Fibroblast of villous mesenchyme (primary cell): ENCODE data around the gene CAMKMT. TPM values are rescaled to one million over a fixed set of nuclear protein-coding genes. Genes with fewer than 3 reads are reported as not detected.
A peak's percentile ranks its signal among the peaks of the same experiment; 100 is the strongest.

Experiments used
- DNase-seq: peaks from one replicate; pipeline ENCODE4 v3.0.0-alpha.2; 2010; ENCODE audit warnings: low read depth
- H3K4me3 ChIP-seq: 2 replicates; pipeline ENCODE4 v1.5.1; 2011; ENCODE audit warnings: low read depth, mild to moderate bottlenecking, low read length
- total RNA-seq: library from RNA; depleted of rRNA; stranded (reverse); fragments of >200 nt; gene quantifications from 2 replicates; pipeline ENCODE4 v1.2.3, GENCODE V29; 2012
- TF ChIP-seq, protein P1 (sequence below): IDR thresholded peaks from 2 replicates; pipeline ENCODE4 v1.5.1; 2012; ENCODE audit warnings: low read depth, mild to moderate bottlenecking, low read length; ENCODE audit not compliant: insufficient read depth

Gene CAMKMT
- total RNA-seq, 1 donor, result 9.9 TPM

DNA sequence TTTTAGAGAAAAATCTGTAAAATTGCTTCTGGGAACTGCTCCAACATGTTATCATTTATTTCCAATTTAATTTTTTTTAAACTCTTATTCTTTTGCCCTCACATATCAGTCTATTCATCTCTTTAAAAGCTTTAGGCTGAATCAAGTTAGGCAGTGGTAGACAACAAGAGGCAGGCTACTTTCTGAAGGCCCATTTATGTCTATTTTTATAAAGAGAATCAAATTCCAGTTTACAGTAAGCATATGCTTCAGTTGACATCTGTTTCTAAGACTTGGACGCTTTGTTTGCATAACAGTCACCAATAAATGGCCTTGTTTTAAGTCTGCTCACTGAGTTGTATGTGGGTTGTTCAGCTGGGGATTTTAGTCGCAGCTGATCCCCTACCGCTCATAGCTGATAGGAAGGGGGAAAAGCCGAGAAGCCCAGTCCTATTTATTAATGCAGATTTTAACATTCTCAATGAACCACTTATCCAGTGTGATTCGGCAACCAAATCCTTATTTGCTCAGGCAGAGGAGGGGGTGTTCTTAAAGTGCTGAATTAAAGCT is 319.3 kb downstream of the CAMKMT start:
- TF ChIP-seq, protein P1, sequence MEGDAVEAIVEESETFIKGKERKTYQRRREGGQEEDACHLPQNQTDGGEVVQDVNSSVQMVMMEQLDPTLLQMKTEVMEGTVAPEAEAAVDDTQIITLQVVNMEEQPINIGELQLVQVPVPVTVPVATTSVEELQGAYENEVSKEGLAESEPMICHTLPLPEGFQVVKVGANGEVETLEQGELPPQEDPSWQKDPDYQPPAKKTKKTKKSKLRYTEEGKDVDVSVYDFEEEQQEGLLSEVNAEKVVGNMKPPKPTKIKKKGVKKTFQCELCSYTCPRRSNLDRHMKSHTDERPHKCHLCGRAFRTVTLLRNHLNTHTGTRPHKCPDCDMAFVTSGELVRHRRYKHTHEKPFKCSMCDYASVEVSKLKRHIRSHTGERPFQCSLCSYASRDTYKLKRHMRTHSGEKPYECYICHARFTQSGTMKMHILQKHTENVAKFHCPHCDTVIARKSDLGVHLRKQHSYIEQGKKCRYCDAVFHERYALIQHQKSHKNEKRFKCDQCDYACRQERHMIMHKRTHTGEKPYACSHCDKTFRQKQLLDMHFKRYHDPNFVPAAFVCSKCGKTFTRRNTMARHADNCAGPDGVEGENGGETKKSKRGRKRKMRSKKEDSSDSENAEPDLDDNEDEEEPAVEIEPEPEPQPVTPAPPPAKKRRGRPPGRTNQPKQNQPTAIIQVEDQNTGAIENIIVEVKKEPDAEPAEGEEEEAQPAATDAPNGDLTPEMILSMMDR, result no peak
- no peak overlapping the region for H3K4me3 ChIP-seq
- peak; percentile 7 for DNase-seq

DNA sequence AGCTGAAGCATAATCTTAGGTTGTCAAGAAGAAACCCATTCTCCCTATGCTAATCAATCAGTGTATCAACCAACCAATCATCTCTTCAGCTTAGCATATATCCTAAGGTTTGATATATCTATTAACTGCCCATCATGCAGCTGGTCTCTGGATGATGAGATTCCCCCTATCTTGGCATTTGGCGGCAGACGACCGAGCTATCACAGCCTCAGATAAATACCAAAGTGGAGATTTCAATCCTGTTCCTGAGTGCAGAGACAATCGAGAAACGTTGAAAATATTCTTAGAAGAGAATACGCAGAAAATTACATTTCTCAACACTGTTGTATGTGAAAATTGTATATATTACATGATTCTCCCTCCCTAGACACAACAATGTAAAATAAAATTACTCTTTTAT is 320.7 kb downstream of the CAMKMT start:
- TF ChIP-seq, protein P1, result no peak
- H3K4me3 ChIP-seq, result no peak overlapping the region
- DNase-seq, result no peak

DNA sequence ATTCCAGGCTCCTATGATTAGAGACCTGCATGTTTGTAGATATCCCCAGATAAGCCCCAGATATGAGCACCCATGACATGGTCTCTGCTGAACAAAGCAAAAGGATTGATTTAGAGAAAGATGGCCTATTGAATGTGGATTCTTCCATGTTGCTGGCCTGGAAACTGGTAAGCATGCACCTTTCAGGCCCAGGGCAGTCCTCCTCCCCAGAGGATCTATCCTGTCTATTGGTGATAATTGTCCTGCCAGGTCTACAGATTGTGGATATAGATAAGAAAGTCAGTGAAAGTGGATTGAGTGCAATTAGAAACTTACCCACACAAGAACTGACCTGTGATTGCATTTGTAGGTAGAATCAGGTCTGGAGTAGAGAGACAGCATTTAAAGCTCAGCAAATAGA is 322.8 kb downstream of the CAMKMT start:
- no peak for DNase-seq
- H3K4me3 ChIP-seq, result no peak overlapping the region
- TF ChIP-seq, protein P1, result no peak

DNA sequence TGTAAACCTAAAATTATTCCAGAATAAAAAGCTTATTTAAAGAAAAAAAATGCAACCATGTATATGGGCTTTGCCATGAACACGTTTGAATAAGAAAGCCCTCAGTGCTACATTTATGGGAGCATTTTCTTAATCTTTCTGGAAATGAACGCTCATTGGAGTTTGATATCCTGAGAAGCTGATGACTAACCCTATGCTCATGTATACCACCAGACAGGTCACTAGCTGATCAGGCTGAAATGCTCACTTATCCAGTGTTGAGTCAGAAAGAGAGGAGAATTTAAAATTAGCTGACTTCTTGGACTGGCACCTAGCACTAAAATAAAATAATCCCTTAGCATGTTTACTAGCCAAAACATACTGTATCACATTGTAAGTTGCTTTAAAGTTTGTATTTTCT is 324.8 kb downstream of the CAMKMT start:
- TF ChIP-seq, protein P1, result no peak
- no peak for DNase-seq
- no peak overlapping the region for H3K4me3 ChIP-seq

DNA sequence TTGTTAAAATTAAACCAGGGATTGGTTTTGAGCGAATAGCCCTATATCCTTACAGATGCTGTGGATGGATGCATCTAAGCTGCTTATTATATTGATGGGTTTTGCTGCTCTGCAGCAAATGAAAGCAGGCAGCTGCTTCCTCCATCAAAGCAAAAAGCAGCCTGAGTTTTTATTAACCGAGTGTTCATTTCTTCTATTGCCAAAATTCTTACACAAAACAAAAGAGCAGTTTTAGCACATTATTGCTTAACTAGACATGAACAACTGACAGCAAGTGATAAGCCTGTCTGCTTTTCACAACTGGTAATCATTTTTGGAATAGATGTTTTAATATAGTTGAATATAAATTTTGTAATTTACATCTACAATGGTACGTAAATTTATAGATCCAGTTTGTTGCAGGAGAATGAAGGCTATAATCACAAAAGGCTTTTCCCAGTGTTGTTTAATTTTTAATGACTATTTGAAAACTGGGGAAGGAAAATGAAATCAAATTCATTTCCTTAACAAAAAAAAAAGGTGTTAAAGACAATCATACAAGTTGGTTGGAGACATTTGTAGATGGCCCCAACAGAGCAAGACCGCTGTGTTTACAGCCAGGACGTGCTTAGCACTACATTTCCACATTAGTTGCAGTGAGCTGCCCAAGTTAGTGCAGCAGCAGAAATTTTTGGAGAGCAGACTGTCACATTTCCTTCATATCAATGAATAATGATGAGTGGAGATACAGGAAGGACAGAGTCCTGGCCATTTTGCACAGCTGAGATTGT is 326.1 kb downstream of the CAMKMT start:
- no peak for DNase-seq
- no peak overlapping the region for H3K4me3 ChIP-seq
- TF ChIP-seq, protein P1, result no peak

DNA sequence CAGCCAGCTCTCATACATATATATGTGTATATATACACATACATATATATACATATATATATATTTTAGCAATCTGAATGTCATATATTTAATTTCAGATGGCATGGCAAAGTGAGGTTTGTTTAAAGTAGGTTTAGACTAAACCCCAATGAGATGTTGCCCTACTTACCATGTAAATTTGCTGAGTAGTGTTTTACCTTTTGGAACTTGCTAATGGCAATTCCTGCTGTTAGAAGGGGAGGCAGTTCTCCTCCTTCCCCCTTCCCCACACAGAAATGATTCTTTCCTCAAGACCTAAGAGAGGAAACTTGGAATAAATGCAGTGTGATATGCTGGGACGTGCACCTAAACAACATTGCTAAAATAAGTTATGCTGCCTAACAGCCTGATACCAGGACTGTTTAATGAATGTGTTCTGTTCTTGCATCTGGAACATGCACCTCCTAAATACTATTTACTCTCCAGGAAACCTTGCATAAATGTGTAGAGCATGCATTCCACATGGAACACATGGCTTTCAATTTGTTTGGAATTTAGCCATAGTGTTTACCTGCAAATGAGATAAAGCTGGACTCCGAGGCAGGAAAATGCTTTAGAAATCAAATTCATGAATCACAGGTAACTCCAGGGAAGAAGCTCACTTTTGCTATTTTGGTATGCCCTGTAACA is 326.8 kb downstream of the CAMKMT start:
- H3K4me3 ChIP-seq, result no peak overlapping the region
- DNase-seq, result no peak
- TF ChIP-seq, protein P1, result no peak
